Bronchial epithelial cell (primary cell): ENCODE data around the gene TRMT44. TPM values are rescaled to one million over a fixed set of nuclear protein-coding genes. Genes with fewer than 3 reads are reported as not detected.

Source experiments
- DNase-seq: peaks from one replicate; pipeline ENCODE4 v3.0.0-alpha.2; 2010; ENCODE audit warnings: low read depth
- FAIRE-seq: peaks from 2 replicates; lab custom pipeline; 2011; peaks lifted over from hg19 to GRCh38; lab: Jason Lieb, UNC
- H3K27me3 ChIP-seq: 2 replicates; pipeline ENCODE4 v1.5.1; 2011; ENCODE audit warnings: low read length; ENCODE audit not compliant: control insufficient read depth, insufficient read depth
- H3K36me3 ChIP-seq: 2 replicates; pipeline ENCODE4 v1.5.1; 2011; ENCODE audit warnings: low read length; ENCODE audit not compliant: control insufficient read depth, insufficient read depth
- H3K4me3 ChIP-seq: 2 replicates; pipeline ENCODE4 v1.5.1; 2011; ENCODE audit warnings: mild to moderate bottlenecking, low read depth, low read length, control low read depth
- CTCF ChIP-seq: IDR thresholded peaks from 2 replicates; pipeline ENCODE4 v1.5.1; 2011; ENCODE audit warnings: mild to moderate bottlenecking, moderate library complexity, low read length, control low read depth, inconsistent platforms; ENCODE audit not compliant: insufficient read depth, severe bottlenecking
- total RNA-seq: library from RNA; depleted of rRNA; stranded (reverse); fragments of >200 nt; gene quantifications from 2 replicates; pipeline ENCODE4 v1.2.1, GENCODE V29; 2014

TRMT44 gene
- total RNA-seq, 1 donor from 2014 or later, result 10.0 TPM

GRCh38 chr4:8474856-8475255 lies 34.3 kb downstream of the TRMT44 start:
- FAIRE-seq, result no peak
- DNase-seq, result no peak
- peaks cover 8% of the 10 kb centered on the region for H3K36me3 ChIP-seq
- no peak for TF ChIP-seq CTCF
- no peak overlapping the region for H3K4me3 ChIP-seq
- no peaks in the 10 kb centered on the region for H3K27me3 ChIP-seq

DNA sequence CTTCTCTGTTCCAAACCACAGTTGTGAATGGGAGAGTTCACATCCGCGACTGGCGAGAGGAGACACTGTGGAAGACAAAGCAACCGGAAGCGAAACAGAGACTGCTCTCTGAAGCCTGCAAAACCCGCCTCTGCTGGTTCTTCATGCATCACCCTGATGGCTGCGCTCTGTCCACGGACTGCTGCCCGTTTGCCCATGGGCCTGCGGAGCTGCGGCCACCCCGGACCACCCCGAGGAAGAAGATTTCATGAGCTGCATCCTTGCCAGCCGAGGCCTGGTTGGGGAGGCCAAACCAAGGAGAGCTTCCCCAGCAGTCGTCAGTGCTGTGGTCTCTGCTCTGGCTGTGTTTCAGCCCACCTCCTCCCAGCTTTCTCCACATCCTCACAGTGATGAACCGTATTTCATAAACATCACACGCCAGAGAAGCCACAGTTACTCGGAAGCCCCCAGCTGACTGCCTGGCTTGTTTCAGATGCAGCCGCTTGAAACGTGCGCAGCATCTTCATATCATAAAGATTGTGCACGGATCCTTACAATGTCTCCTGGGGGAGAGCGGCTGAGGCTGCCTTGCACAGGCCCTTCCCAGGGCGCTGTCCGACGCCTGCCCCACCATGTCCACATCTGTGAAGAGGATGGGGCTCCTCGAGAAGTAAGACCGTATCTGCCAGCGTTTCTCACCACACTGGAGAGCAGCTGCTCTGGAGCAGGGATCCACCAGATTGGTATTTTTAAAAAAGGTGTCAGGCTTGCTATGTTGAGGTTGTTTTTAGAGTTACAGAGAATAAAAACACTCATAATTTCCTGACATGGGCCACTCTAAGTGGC lies 35.4 kb downstream of the TRMT44 start:
- Histone ChIP-seq H3K4me3 (no peak overlapping the region), H3K27me3 (no peaks in the 10 kb centered on the region), H3K36me3 (peaks cover 7% of the 10 kb centered on the region)
- TF ChIP-seq CTCF, result no peak
- no peak for DNase-seq
- FAIRE-seq, result no peak

GRCh38 chr4:8477095-8477635 lies 36.6 kb downstream of the TRMT44 start:
- DNase-seq, result no peak
- Histone ChIP-seq H3K4me3 (no peak overlapping the region), H3K36me3 (peaks cover 7% of the 10 kb centered on the region), H3K27me3 (no peaks in the 10 kb centered on the region)
- no peak for FAIRE-seq
- TF ChIP-seq CTCF, result no peak

- TF ChIP-seq CTCF, result no peak
- H3K36me3 ChIP-seq, result peaks cover 6% of the 10 kb centered on the region
- H3K4me3 ChIP-seq, result no peak overlapping the region
- DNase-seq (no peak), FAIRE-seq (no peak)
- H3K27me3 ChIP-seq, result no peaks in the 10 kb centered on the region
Measured at GRCh38 chr4:8477676-8478075, 37.1 kb downstream of the TRMT44 start.

DNA sequence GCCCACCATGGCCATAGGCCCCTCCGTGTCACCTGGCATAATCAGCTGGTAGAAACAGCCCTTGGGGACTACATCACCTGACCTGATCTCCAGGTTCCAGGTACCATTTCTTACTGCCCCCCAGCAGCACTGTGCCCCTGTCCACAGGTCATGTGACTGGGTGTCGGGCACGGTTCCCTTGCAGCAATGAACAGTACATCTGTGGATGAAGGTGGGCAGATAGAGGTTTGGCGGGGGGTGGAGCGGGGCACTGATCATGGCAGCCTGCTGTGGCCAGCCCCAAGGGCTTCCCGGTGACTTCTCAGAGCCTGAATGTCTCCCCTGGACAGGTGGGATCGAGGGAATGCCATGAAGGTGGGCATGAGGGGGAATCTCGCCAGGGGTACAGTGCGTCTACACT lies 37.8 kb downstream of the TRMT44 start:
- FAIRE-seq (no peak), DNase-seq (no peak)
- Histone ChIP-seq H3K27me3 (no peaks in the 10 kb centered on the region), H3K4me3 (no peak overlapping the region), H3K36me3 (peaks cover 6% of the 10 kb centered on the region)
- no peak for TF ChIP-seq CTCF
